ENCODE results near the gene UBAP2. TPM values are rescaled to one million over a fixed set of nuclear protein-coding genes. Genes with fewer than 3 reads are reported as not detected.

Gene UBAP2
- total RNA-seq, 2 experiments from 2014 or later = 28.6 to 32.8 TPM

GRCh38 chr9:33956544-33956943, 92.1 kb downstream of the UBAP2 start:
- intact Hi-C loops (cut with micrococcal nuclease) = no loop called here
- no peak for DNase-seq
- CTCF ChIA-PET = no interaction called here
- peaks cover 30% of the 10 kb centered on the region for H3K36me3 Mint-ChIP-seq (ENCODE audit: low read depth)
- H3K4me3 Mint-ChIP-seq = no peak overlapping the region
- no peaks in the 10 kb centered on the region for H3K4me1 Mint-ChIP-seq (ENCODE audit: low read depth)
- H3K27ac Mint-ChIP-seq = no peak overlapping the region
- no peaks in the 10 kb centered on the region for H3K27me3 Mint-ChIP-seq (ENCODE audit: low read depth)
- no peaks in the 10 kb centered on the region for H3K9me3 Mint-ChIP-seq

DNA sequence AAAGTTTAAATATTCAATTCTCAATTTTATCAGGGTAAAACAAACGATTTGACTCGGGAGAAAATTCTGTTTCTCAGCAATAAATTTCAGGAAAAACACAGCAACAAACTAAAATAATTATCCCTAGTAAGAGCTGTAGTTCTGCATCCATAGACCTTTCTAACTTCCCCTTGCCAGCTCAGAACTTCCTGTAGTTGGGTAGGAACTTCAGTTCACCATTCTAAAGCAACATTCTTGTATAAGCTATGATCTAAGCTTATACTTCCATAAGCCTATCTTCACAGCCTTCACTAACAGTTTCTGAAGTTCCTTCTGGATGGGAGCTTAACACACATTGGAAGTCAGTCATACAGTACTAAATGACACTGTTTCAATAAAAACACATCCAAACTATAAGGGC, 96.6 kb downstream of the UBAP2 start:
- Mint-ChIP-seq H3K36me3 (ENCODE audit: low read depth) (peaks cover 31% of the 10 kb centered on the region), H3K9me3 (no peaks in the 10 kb centered on the region), H3K27ac (no peak overlapping the region), H3K27me3 (ENCODE audit: low read depth) (no peaks in the 10 kb centered on the region), H3K4me1 (ENCODE audit: low read depth) (no peaks in the 10 kb centered on the region), H3K4me3 (no peak overlapping the region)
- DNase-seq = no peak
- intact Hi-C loops (cut with micrococcal nuclease) = no loop called here
- CTCF ChIA-PET = interaction anchor here (0.5 to 1.0 kb wide), 2 partner anchors 122 to 138 kb away, joined by 3 read pairs; no protein-coding TSS in a partner anchor

DNA sequence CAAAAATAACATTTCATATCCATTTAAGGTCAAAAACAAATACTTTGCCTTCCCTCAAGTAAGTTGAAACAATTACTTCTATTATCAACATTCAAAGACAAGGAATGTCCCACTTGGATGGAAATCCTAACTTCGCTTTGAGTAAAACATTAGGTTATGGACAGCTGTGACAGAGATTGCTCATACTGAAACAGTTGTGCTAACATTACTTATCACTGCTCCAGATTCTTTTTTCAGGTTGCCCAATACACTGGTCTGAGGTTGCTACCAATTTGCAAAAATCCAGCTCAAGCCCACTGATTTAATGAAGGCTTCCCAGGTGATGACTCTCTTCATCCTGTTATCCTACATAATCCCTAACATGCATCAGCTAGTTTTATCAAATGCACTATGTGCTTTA, 98.3 kb downstream of the UBAP2 start:
- Mint-ChIP-seq H3K9me3 (no peaks in the 10 kb centered on the region), H3K4me3 (no peak overlapping the region), H3K27me3 (ENCODE audit: low read depth) (no peaks in the 10 kb centered on the region), H3K36me3 (ENCODE audit: low read depth) (peaks cover 35% of the 10 kb centered on the region), H3K4me1 (ENCODE audit: low read depth) (no peaks in the 10 kb centered on the region), H3K27ac (no peak overlapping the region)
- CTCF ChIA-PET = interaction anchor here (0.6 kb wide), 1 partner anchor 102 kb away, joined by 3 read pairs; no protein-coding TSS in a partner anchor
- DNase-seq = no peak
- intact Hi-C loops (cut with micrococcal nuclease) = no loop called here

DNA sequence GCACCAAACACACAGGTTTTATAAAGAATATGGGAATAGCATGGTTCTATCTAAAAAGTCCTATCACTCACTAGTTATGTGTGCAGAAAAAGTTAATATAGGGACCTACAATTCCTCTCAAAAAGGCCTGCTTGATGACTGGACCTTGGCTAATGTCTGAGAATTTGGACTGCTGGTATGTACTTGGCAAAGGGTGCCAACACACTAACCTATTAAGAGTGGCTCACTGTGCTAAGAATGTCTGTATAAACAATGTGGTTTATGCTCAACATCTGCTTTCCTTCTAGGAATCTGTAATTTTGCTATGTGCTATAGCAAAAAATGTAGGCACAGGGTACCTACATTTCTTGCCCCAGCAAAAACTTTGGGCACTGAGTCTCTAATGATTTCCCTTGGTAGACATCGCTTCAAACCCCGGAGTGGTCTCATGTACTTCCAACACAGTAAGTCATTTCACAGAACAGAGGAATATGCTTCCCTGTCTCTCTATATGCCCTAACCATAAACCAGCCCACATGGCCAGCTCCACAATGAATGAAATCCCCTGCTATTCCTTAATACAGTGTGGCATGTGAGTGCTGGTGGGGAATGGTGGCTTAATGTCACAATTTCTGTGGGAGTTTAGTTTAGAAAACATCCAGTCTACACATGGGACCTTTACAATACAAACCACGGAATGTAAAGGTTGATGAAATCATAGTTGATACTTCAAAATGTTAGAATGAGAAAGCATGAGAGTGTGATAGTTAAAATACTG, 101.7 kb downstream of the UBAP2 start:
- intact Hi-C loops (cut with micrococcal nuclease) = no loop called here
- Mint-ChIP-seq H3K4me1 (ENCODE audit: low read depth) (no peaks in the 10 kb centered on the region), H3K27ac (no peak overlapping the region), H3K27me3 (ENCODE audit: low read depth) (no peaks in the 10 kb centered on the region), H3K36me3 (ENCODE audit: low read depth) (peaks cover 35% of the 10 kb centered on the region), H3K9me3 (no peaks in the 10 kb centered on the region), H3K4me3 (no peak overlapping the region)
- CTCF ChIA-PET = no interaction called here
- no peak for DNase-seq

- intact Hi-C loops (cut with micrococcal nuclease) = no loop called here
- no peaks in the 10 kb centered on the region for H3K9me3 Mint-ChIP-seq
- peaks cover 42% of the 10 kb centered on the region for H3K36me3 Mint-ChIP-seq (ENCODE audit: low read depth)
- H3K4me3 Mint-ChIP-seq = no peak overlapping the region
- CTCF ChIA-PET = interaction anchor here (1.2 to 1.4 kb wide), 2 partner anchors 10 to 22 kb away, joined by 3 to 6 read pairs; no protein-coding TSS in a partner anchor
- no peak for DNase-seq
- no peaks in the 10 kb centered on the region for H3K4me1 Mint-ChIP-seq (ENCODE audit: low read depth)
- no peaks in the 10 kb centered on the region for H3K27me3 Mint-ChIP-seq (ENCODE audit: low read depth)
- H3K27ac Mint-ChIP-seq = no peak overlapping the region
These were observed 105.3 kb downstream of the UBAP2 start for GRCh38 chr9:33943389-33943788.

- DNase-seq = no peak
- no peak overlapping the region for H3K27ac Mint-ChIP-seq
- H3K27me3 Mint-ChIP-seq (ENCODE audit: low read depth) = no peaks in the 10 kb centered on the region
- intact Hi-C loops (cut with micrococcal nuclease) = no loop called here
- H3K9me3 Mint-ChIP-seq = no peaks in the 10 kb centered on the region
- no peaks in the 10 kb centered on the region for H3K4me1 Mint-ChIP-seq (ENCODE audit: low read depth)
- no peak overlapping the region for H3K4me3 Mint-ChIP-seq
- CTCF ChIA-PET = interaction anchor here (1.4 kb wide), 1 partner anchor 22 kb away, joined by 6 read pairs; no protein-coding TSS in a partner anchor
- H3K36me3 Mint-ChIP-seq (ENCODE audit: low read depth) = peaks cover 36% of the 10 kb centered on the region
These were observed 106.1 kb downstream of the UBAP2 start for GRCh38 chr9:33942471-33943083.

DNA sequence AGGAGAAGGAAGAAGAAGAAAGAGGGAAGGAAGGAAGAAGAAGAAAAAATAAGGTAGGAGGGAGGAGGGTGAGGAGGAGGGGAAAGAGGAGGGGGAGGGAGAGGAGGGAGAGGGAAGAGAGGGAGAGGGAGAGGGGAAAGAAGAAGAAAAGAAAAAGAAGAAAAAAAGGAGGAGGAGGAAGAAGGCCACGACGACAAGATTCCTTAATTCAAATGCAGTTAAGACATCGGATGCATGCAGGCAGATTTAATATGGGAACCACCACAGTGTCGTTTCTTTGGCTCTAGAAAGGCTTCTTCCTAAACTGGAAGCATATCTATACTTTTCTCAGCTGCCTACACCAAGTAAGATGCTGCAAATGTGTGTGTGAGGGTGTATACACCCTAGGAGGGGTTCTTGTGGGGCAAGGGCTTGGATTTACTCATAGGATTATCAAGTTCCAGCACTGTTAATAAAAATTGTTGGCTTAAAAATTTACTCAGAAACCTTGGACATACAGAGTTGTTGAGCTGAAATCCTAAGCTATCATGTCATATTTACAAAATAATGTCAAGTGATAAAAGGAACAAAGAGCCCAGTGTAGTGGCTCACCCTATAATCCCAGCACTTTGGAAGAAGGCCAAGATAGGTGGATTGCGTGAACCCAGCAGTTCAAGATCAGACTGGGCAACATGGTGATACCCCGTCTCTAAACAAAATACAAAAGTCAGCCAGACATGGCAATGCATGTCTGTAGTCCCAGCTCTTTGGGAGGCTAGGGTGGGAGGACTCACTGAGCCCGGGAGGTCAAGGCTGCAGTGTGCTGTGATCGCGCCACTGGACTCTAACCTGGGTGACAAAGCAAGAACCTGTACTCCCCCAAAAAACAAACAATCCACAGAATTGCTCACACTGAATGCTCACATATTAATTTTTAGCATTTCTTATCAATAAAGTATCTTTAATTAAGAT, 108.5 kb downstream of the UBAP2 start:
- Mint-ChIP-seq H3K36me3 (ENCODE audit: low read depth) (peaks cover 32% of the 10 kb centered on the region), H3K9me3 (no peaks in the 10 kb centered on the region), H3K4me1 (ENCODE audit: low read depth) (no peaks in the 10 kb centered on the region), H3K27me3 (ENCODE audit: low read depth) (no peaks in the 10 kb centered on the region), H3K27ac (no peak overlapping the region), H3K4me3 (no peak overlapping the region)
- CTCF ChIA-PET = no interaction called here
- intact Hi-C loops (cut with micrococcal nuclease) = no loop called here
- DNase-seq = no peak

DNA sequence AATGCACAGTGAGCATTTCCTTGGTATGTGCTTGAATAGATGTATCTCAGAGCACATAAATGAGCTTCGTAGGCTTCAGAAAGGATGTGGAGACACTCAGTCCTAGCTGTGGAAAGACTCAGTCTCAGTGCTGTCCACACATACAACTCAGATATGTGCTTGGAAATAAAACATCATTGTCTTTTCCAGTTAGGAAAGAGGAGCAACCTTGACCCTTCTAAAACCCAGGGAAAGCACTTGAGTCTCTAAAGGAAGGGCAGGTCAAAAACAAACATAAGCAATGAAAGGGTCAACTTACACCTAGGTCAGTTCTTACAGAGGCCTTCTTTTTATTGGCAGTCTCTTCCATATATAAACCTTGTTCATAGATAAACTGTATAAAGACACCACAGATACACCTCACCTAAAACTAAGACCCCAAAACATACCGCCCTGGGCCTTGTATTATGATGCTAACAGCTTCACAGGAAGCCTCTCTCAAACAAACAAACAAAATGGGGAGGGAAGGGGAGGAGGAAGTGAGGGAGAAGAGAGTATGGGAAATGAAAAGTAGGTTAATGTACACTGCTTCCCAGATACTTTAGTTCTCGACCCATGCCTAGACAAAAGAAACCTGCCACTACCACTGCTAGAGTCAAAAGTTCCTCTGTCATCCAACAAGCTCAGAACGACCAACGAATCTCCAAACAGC, 114.4 kb downstream of the UBAP2 start:
- intact Hi-C loops (cut with micrococcal nuclease) = no loop called here
- Mint-ChIP-seq H3K36me3 (ENCODE audit: low read depth) (peaks cover 34% of the 10 kb centered on the region), H3K27me3 (ENCODE audit: low read depth) (no peaks in the 10 kb centered on the region), H3K4me1 (ENCODE audit: low read depth) (no peaks in the 10 kb centered on the region), H3K4me3 (no peak overlapping the region), H3K27ac (no peak overlapping the region), H3K9me3 (no peaks in the 10 kb centered on the region)
- no peak for DNase-seq
- CTCF ChIA-PET = interaction anchor here (0.7 to 1.2 kb wide), 2 partner anchors 11 to 21 kb away, joined by 3 read pairs; no protein-coding TSS in a partner anchor

DNA sequence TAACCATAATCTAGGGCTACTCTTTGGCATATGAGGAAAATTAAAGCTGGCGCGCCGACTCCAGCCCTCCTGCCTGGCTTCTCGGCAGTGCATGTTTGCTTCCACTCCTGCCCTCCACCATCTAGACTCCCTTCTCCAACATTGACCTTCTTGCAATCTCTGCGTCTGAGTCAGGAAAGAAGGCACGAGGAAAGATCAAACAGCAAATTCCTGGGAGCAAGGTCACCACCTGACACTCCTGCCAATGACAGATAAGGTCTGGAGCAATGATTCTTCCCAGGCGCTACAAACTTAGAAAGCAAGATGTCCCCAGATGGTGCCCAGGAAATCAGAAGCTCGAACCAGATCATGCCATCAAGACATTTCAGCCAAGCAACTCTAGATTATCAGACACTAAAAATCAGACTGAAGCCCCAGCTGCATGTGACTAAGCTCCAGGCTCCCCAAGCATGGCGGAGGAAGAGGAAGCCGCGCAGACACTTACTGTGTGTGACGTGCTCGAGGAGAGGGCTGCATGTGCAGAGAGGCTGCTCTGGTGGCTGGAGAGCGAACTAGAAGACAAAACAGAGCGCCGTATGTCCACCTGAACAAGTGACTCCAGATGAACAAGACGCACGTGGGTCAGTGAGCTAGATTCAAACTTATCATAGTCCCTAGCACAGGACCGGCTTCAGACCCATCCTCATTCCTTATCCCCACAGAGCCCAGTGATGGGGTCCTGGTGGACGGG, 116.4 kb downstream of the UBAP2 start:
- H3K4me3 Mint-ChIP-seq = no peak overlapping the region
- H3K4me1 Mint-ChIP-seq (ENCODE audit: low read depth) = no peaks in the 10 kb centered on the region
- H3K9me3 Mint-ChIP-seq = no peaks in the 10 kb centered on the region
- peaks cover 30% of the 10 kb centered on the region for H3K36me3 Mint-ChIP-seq (ENCODE audit: low read depth)
- CTCF ChIA-PET = interaction anchor here (0.7 to 1.4 kb wide), 2 partner anchors 12 to 770 kb away, joined by 3 read pairs; no protein-coding TSS in a partner anchor
- H3K27me3 Mint-ChIP-seq (ENCODE audit: low read depth) = no peaks in the 10 kb centered on the region
- DNase-seq = no peak
- no peak overlapping the region for H3K27ac Mint-ChIP-seq
- intact Hi-C loops (cut with micrococcal nuclease) = no loop called here

DNA sequence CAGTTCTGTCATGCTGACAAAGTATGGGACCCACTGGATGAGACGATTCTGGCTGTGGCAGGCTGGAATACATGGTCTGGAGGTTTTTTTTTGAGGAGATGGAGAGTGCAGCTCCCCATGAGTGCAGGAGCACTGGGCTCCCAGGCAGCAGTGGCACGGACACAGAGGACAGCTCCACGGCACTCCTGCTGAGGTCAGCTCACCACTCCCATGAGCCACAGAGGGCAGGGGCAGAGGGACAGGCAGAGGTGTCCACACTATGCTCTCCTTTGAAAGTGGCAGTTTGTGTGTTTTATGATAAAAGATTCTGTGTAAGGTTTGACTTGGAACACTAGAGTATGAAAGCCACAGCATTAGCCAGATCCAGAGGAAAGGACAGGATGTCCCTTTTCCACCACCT, 117.4 kb downstream of the UBAP2 start:
- Mint-ChIP-seq H3K4me3 (no peak overlapping the region), H3K27me3 (ENCODE audit: low read depth) (no peaks in the 10 kb centered on the region), H3K36me3 (ENCODE audit: low read depth) (peaks cover 30% of the 10 kb centered on the region), H3K4me1 (ENCODE audit: low read depth) (no peaks in the 10 kb centered on the region), H3K9me3 (no peaks in the 10 kb centered on the region), H3K27ac (no peak overlapping the region)
- intact Hi-C loops (cut with micrococcal nuclease) = no loop called here
- CTCF ChIA-PET = no interaction called here
- no peak for DNase-seq

DNA sequence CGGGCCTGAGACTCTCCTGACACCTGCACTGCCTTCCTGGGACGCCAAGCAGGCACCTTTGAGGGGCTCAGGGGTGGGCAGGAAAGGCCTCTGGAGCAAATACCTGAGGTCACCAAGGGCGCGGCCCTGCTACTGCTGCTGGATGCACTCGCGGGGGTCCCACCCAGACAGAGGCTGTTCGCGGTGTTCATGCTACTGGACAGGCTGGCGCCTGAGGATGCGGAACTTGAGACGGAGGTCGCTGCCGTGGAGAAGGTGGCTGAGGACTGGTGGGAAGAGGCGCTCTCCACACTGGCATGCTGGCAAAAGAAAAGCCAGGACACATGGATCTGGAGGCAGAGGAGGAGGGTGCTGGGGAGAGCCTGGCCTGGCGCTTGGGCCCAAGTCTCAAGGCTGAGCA, 121.0 kb downstream of the UBAP2 start:
- no peaks in the 10 kb centered on the region for H3K27me3 Mint-ChIP-seq (ENCODE audit: low read depth)
- H3K4me3 Mint-ChIP-seq = no peak overlapping the region
- no peaks in the 10 kb centered on the region for H3K9me3 Mint-ChIP-seq
- CTCF ChIA-PET = no interaction called here
- no peaks in the 10 kb centered on the region for H3K4me1 Mint-ChIP-seq (ENCODE audit: low read depth)
- intact Hi-C loops (cut with micrococcal nuclease) = loop anchor here (5.0 kb wide), 1 partner anchor 145 kb away; no protein-coding TSS in a partner anchor
- H3K36me3 Mint-ChIP-seq (ENCODE audit: low read depth) = peaks cover 19% of the 10 kb centered on the region
- no peak overlapping the region for H3K27ac Mint-ChIP-seq
- no peak for DNase-seq
